GM18511 (cell line): ENCODE results near the gene ENTPD8.
"Not testable (repeated sequence)": the region's sequence is repeated elsewhere in the genome, so short reads cannot be mapped to it uniquely, and the experiment has no call there.

ENCODE experiments used
- ATAC-seq: cut with Tn5 transposase; IDR thresholded peaks from one replicate; pipeline ENCODE4 v1.9.1; 2021; ENCODE audit warnings: mild to moderate bottlenecking, moderate library complexity; ENCODE audit not compliant: unreplicated experiment

The ENTPD8 gene

GRCh38 chr9:137396634-137397367 is 44.4 kb downstream of the ENTPD8 start:
- no peak for ATAC-seq

- ATAC-seq = no peak
These were observed 44.9 kb downstream of the ENTPD8 start for GRCh38 chr9:137396227-137396626.

DNA sequence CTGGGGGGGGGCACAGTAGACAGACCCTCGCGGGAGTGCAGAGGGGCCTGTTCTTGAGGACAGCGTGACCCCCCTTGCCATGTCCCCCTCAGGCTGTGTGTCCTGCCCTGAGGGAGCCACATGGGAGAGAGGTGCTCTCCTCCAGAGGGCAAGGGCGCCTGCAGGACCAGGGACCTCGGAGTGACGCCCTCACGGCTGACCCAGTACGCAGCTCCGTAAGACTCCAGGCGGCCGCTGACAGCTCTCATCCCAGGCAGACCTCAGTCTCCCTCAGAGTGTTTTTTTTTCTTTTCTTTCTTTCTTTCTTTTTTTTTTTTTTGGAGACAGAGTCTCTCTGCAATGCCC is 45.5 kb downstream of the ENTPD8 start:
- ATAC-seq = no peak

DNA sequence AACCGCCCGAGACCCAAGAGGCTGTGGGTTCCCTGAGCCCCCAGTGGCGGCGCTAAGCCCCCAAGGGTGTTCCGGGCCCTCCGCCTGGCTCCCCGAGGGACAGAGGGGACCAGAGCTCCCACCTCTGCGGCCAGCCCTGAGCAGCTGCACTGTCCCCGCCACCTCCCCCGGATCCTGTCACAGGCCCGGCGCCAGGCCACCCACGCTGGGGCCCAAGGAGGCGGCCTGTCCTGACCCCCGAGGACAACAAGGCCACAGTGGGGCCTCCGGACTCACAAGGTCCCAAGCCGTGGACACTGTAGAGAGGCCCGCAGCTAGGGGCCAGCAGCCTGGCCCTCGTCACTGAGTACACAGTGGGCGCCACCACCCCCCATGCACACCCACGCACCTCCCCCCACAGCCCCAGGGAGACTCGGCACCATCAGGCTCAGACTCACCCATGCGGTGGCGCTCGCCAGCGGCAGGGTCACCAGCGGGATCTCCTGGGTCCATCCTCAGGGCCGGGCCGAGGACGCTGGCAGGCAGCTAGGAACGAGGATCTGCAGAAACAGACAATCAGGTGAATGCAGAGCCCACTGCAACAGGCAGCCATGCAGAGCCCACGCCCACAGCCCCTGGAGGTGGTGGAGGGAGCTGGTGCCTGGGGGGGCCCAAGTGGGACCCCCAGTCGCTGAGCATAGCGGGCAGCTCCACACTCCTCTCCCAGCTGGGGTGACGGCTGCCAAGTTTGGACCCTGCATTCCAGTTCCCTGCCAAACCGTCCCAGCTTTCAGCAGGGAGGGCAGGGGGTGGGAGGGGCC is 46.1 kb downstream of the ENTPD8 start:
- no peak for ATAC-seq

- ATAC-seq = no peak
These were observed 47.7 kb downstream of the ENTPD8 start for GRCh38 chr9:137393176-137394150.

GRCh38 chr9:137392232-137393007 is 48.7 kb downstream of the ENTPD8 start:
- ATAC-seq = no peak

- ATAC-seq = no peak
These were observed 49.8 kb downstream of the ENTPD8 start for GRCh38 chr9:137391411-137391754.

- no peak for ATAC-seq
These were observed 50.4 kb downstream of the ENTPD8 start for GRCh38 chr9:137390553-137391410.

- no peak for ATAC-seq
These were observed 51.8 kb downstream of the ENTPD8 start for GRCh38 chr9:137389428-137389746.

GRCh38 chr9:137388589-137389427 is 52.3 kb downstream of the ENTPD8 start:
- no peak for ATAC-seq

GRCh38 chr9:137387891-137388560 is 53.1 kb downstream of the ENTPD8 start:
- no peak for ATAC-seq

DNA sequence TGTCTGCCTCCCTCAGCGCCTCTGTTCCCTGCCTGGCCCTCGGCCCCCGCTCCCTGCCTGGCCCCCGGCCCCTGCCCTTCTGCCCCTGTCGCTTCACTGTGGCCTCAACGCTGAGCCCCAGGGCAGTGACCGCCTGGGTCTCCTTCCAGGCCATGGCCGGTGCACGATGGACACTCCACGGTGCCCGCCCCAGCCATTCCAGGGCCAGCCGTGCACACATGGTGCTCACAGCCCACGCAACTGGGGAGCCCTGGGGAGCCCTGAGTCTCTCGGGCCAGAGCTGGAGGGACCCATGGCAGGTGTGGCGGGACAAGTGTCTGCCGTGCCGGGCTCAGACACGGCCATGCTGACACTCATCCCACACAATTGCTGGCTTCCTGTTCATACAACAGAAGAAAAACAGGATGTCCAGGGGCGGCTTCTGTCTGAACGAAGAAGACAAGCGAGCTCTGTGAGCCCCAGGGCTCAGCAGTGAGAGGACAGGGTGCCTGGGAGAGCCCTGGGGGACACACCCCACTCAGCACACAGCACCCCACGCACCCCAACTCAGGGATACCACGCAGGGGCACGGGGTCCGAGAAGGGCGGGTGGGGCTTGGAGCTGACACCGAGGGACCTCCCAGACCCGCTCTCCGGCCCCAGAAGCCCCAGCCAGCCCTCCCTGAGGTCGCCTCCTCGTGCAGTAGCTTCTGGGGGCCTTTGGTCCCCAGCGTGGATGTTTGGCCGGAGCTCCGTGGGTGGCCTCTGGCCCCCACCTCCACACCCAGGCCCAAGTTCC is 53.9 kb downstream of the ENTPD8 start:
- ATAC-seq = no peak

DNA sequence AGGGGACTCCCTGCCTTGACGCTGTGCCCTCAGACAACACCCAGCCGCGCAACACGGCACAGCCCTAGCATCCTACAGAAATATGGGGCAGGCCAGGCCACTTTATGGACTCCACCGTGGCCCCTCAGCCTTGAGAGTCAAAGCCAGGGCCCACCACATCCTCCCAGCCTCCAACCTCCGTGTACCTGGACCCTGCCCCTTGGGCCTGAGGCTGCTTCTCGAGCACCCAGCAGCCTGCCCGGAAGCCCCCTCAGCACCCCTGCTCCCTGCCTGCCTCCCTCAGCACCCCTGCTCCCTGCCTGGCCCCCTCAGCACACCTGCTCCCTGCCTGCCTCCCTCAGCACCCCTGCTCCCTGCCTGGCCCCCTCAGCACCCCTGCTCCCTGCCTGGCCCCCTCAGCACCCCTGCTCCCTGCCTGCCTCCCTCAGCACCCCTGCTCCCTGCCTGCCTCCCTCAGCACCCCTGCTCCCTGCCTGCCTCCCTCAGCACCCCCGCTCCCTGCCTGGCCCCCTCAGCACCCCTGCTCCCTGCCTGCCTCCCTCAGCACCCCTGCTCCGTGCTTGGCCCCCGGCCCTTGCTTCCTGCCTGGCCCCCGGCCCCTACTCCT is 54.5 kb downstream of the ENTPD8 start:
- not testable (repeated sequence) for ATAC-seq

- ATAC-seq = no peak
These were observed 56.0 kb downstream of the ENTPD8 start for GRCh38 chr9:137385061-137385655.
